GM23338 (cell line): Measurements from ENCODE around the gene CEP72. TPM values are rescaled to one million over a fixed set of nuclear protein-coding genes. Genes with fewer than 3 reads are reported as not detected.

Experiments used
- ATAC-seq: fragments of 200-7000 bp; cut with Tn5 transposase; 3 replicates; pipeline ENCODE4 v1.9.1; 2020
- DNase-seq: peaks from one replicate; pipeline ENCODE4 v3.0.0-alpha.2; 2015; ENCODE audit warnings: low spot score
- H2AFZ ChIP-seq: fragments of 200-600 bp; sonication (generic); 2 replicates; pipeline ENCODE4 v1.8.0; 2016; ENCODE audit warnings: antibody characterized with exemption, mild to moderate bottlenecking, moderate library complexity
- H3F3A ChIP-seq: fragments of 200-600 bp; sonication (generic); replicated peaks from 2 replicates; pipeline ENCODE4 v1.8.0; 2017; ENCODE audit warnings: antibody characterized with exemption, mixed run types, low read depth
- H3K27ac ChIP-seq: fragments of 200-600 bp; sonication (generic); 2 replicates; pipeline ENCODE4 v1.6.1; 2016; ENCODE audit warnings: low read depth
- H3K27me3 ChIP-seq: fragments of 200-600 bp; sonication (generic); 2 replicates; pipeline ENCODE4 v1.8.0; 2016; ENCODE audit warnings: mild to moderate bottlenecking, mixed run types, moderate library complexity; ENCODE audit not compliant: insufficient read depth
- H3K36me3 ChIP-seq: fragments of 200-600 bp; sonication (generic); 2 replicates; pipeline ENCODE4 v1.8.0; 2016; ENCODE audit warnings: mild to moderate bottlenecking; ENCODE audit not compliant: insufficient read depth
- H3K4me1 ChIP-seq: fragments of 200-600 bp; sonication (generic); 2 replicates; pipeline ENCODE4 v1.8.0; 2016; ENCODE audit warnings: mild to moderate bottlenecking, moderate library complexity; ENCODE audit not compliant: insufficient read depth
- H3K4me2 ChIP-seq: fragments of 200-600 bp; sonication (generic); 2 replicates; pipeline ENCODE4 v1.7.1; 2017; ENCODE audit warnings: mixed run types
- H3K4me3 ChIP-seq: fragments of 200-600 bp; sonication (generic); 2 replicates; pipeline ENCODE4 v1.6.1; 2016; ENCODE audit warnings: mixed run types
- H3K79me2 ChIP-seq: fragments of 200-600 bp; sonication (generic); replicated peaks from 2 replicates; pipeline ENCODE4 v1.8.0; 2017; ENCODE audit warnings: mild to moderate bottlenecking; ENCODE audit not compliant: insufficient read depth
- H3K9me2 ChIP-seq: fragments of 200-600 bp; sonication (generic); 2 replicates; pipeline ENCODE4 v1.8.0; 2017; ENCODE audit not compliant: insufficient read depth
- H4K20me1 ChIP-seq: fragments of 200-600 bp; sonication (generic); replicated peaks from 2 replicates; pipeline ENCODE4 v1.8.0; 2017; ENCODE audit warnings: mild to moderate bottlenecking; ENCODE audit not compliant: insufficient read depth
- H3K27ac Mint-ChIP-seq: 2 replicates; pipeline ENCODE4 v1.8.0; 2020; ENCODE audit warnings: inconsistent platforms, mild to moderate bottlenecking, moderate library complexity, mixed read lengths
- H3K27me3 Mint-ChIP-seq: 3 replicates; pipeline ENCODE4 v1.8.0; 2022; ENCODE audit warnings: low read depth, mild to moderate bottlenecking, moderate library complexity, mixed read lengths, inconsistent platforms; ENCODE audit not compliant: insufficient read depth, poor library complexity
- H3K36me3 Mint-ChIP-seq: 3 replicates; pipeline ENCODE4 v1.8.0; 2021; ENCODE audit warnings: low read depth, mild to moderate bottlenecking, inconsistent platforms, moderate library complexity, mixed read lengths
- H3K4me1 Mint-ChIP-seq: 3 replicates; pipeline ENCODE4 v1.8.0; 2020; ENCODE audit warnings: mild to moderate bottlenecking, inconsistent platforms, mixed read lengths
- H3K4me3 Mint-ChIP-seq: 3 replicates; pipeline ENCODE4 v1.8.0; 2021; ENCODE audit warnings: moderate library complexity, mild to moderate bottlenecking, inconsistent platforms, mixed read lengths
- H3K9me3 Mint-ChIP-seq: 3 replicates; pipeline ENCODE4 v1.8.0; 2020; ENCODE audit warnings: moderate library complexity, mild to moderate bottlenecking, inconsistent platforms, mixed read lengths
- CREB1 ChIP-seq: fragments of 250-450 bp; sonication (Bioruptor Pico); IDR thresholded peaks from 2 replicates; pipeline ENCODE4 v1.5.0; 2020; ENCODE audit warnings: low read depth, mild to moderate bottlenecking, moderate library complexity
- EZH2 ChIP-seq: fragments of 200-600 bp; sonication (generic); IDR thresholded peaks from one replicate; pipeline ENCODE4 v1.8.0; 2017; ENCODE audit warnings: antibody characterized with exemption, mild to moderate bottlenecking, low read depth; ENCODE audit not compliant: unreplicated experiment
- EZH2phosphoT487 ChIP-seq: fragments of 200-600 bp; sonication (generic); IDR thresholded peaks from one replicate; pipeline ENCODE4 v1.8.1; 2018; ENCODE audit warnings: antibody characterized with exemption; ENCODE audit not compliant: unreplicated experiment
- JUNB ChIP-seq: IDR thresholded peaks from one replicate; pipeline ENCODE4 v1.6.1; 2016; ENCODE audit warnings: antibody characterized with exemption; ENCODE audit not compliant: unreplicated experiment
- NANOG ChIP-seq: IDR thresholded peaks from 2 replicates; pipeline ENCODE4 v1.6.1; 2016; ENCODE audit warnings: antibody characterized with exemption, borderline replicate concordance
- POLR2AphosphoS5 ChIP-seq: IDR thresholded peaks from 2 replicates; pipeline ENCODE4 v1.6.1; 2016; ENCODE audit warnings: antibody characterized with exemption, low read depth
- STAT1 ChIP-seq: IDR thresholded peaks from one replicate; pipeline ENCODE4 v1.6.1; 2016; ENCODE audit warnings: antibody characterized with exemption; ENCODE audit not compliant: unreplicated experiment
- ZNF114 ChIP-seq: fragments of 250-450 bp; sonication (Bioruptor Pico); IDR thresholded peaks from 2 replicates; pipeline ENCODE4 v1.5.0; 2020; ENCODE audit warnings: mild to moderate bottlenecking, moderate library complexity
- ZNF331 ChIP-seq: fragments of 250-450 bp; sonication (Bioruptor Pico); IDR thresholded peaks from 2 replicates; pipeline ENCODE4 v1.5.0; 2020; ENCODE audit warnings: low read depth, mild to moderate bottlenecking, moderate library complexity
- polyA plus RNA-seq: library from polyadenylated mRNA; unstranded; fragments of >200 nt; fragmentation: Nextera tagmentation; extraction: Ambion mirVana; gene quantifications from 2 replicates; pipeline ENCODE4 v1.2.1, GENCODE V29; 2016
- total RNA-seq: library from RNA; depleted of rRNA; stranded (reverse); fragments of >200 nt; shearing (Covaris generic); gene quantifications from 2 replicates; pipeline ENCODE4 v1.2.3, GENCODE V29; 2014
- TF ChIP-seq, protein P1 (sequence below): IDR thresholded peaks from 2 replicates; pipeline ENCODE4 v1.6.1; 2016; ENCODE audit warnings: antibody characterized with exemption
- TF ChIP-seq, protein P2 (sequence below): IDR thresholded peaks from one replicate; pipeline ENCODE4 v1.6.1; 2018; ENCODE audit warnings: antibody characterized with exemption; ENCODE audit not compliant: unreplicated experiment
- TF ChIP-seq, protein P3 (sequence below): fragments of 250-450 bp; sonication (Bioruptor Pico); IDR thresholded peaks from 2 replicates; pipeline ENCODE4 v1.5.0; 2020; ENCODE audit warnings: mild to moderate bottlenecking, moderate library complexity

The CEP72 gene
- total and polyA plus RNA-seq, 2 experiments from 2014 or later: 15.5 to 27.1 TPM

DNA sequence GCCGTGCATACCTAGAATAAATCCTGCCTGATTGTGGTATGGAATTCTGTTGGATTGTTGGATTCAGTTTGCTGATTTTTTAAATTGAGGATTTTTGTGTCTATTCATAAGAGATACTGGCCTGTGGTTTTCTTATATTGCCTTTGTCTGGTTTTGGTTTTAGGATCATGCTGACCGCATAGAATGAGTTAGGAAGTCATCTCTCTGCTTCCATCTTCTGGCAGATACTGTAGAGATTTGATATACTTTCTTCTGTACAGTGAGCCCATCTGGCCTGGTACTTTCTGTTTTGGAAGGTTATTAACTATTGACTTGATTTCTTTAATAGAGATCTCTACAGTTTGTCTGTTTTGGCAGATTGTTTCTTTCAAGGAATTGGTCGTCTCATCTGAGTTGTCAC lies 14.7 kb downstream of the CEP72 start (continued):
- TF ChIP-seq, protein P1, sequence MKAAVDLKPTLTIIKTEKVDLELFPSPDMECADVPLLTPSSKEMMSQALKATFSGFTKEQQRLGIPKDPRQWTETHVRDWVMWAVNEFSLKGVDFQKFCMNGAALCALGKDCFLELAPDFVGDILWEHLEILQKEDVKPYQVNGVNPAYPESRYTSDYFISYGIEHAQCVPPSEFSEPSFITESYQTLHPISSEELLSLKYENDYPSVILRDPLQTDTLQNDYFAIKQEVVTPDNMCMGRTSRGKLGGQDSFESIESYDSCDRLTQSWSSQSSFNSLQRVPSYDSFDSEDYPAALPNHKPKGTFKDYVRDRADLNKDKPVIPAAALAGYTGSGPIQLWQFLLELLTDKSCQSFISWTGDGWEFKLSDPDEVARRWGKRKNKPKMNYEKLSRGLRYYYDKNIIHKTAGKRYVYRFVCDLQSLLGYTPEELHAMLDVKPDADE: no peak
- TF ChIP-seq CREB1 (CRISPR knock-in tag): no peak

DNA sequence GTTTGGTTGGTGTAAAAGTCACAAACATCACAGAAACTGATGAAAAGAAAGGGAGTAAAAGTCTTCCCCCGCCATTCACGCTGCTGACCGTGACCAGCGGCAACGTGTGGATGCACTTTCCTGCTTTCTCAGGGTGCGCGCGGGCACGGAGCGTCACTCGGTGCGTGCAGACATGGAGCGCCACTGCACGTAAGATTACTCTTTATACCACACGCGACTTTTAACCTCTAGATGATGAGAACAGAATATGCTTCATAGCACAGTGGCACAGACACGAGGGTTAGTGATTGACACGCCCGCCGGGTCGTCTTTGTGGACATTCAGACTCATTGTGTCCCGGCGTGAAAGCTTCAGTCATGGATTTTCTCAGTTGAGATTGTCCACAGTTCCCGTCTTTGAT lies 15.7 kb downstream of the CEP72 start:
- no peak overlapping the region for H3K4me2 ChIP-seq
- Mint-ChIP-seq H3K4me3 (no peak overlapping the region), H3K9me3 (no peaks in the 10 kb centered on the region), H3K27me3 (peaks cover 1% of the 10 kb centered on the region), H3K4me1 (no peaks in the 10 kb centered on the region), H3K27ac (no peak overlapping the region), H3K36me3 (peaks cover 47% of the 10 kb centered on the region)
- no peak overlapping the region for H3K4me3 ChIP-seq
- H3K27me3 ChIP-seq: no peaks in the 10 kb centered on the region
- H3K36me3 ChIP-seq: peaks cover 10% of the 10 kb centered on the region; the same call in 1 of the 2 replicates
- no peak overlapping the region for H3K27ac ChIP-seq
- H3K9me2 ChIP-seq: no peaks in the 10 kb centered on the region
- H3F3A ChIP-seq: no peaks in the 10 kb centered on the region
- no peaks in the 10 kb centered on the region for H3K4me1 ChIP-seq
- peaks cover 8% of the 10 kb centered on the region for H4K20me1 ChIP-seq
- ATAC-seq: no peak
- peaks cover 16% of the 10 kb centered on the region for H3K79me2 ChIP-seq
- H2AFZ ChIP-seq: no peak overlapping the region
- no peak for DNase-seq
- TF ChIP-seq EZH2 (no peak), NANOG (no peak), STAT1 (no peak), POLR2AphosphoS5 (no peak), EZH2phosphoT487 (no peak), ZNF331 (CRISPR knock-in tag) (no peak), ZNF114 (no peak), JUNB (no peak)
- TF ChIP-seq, protein P2, sequence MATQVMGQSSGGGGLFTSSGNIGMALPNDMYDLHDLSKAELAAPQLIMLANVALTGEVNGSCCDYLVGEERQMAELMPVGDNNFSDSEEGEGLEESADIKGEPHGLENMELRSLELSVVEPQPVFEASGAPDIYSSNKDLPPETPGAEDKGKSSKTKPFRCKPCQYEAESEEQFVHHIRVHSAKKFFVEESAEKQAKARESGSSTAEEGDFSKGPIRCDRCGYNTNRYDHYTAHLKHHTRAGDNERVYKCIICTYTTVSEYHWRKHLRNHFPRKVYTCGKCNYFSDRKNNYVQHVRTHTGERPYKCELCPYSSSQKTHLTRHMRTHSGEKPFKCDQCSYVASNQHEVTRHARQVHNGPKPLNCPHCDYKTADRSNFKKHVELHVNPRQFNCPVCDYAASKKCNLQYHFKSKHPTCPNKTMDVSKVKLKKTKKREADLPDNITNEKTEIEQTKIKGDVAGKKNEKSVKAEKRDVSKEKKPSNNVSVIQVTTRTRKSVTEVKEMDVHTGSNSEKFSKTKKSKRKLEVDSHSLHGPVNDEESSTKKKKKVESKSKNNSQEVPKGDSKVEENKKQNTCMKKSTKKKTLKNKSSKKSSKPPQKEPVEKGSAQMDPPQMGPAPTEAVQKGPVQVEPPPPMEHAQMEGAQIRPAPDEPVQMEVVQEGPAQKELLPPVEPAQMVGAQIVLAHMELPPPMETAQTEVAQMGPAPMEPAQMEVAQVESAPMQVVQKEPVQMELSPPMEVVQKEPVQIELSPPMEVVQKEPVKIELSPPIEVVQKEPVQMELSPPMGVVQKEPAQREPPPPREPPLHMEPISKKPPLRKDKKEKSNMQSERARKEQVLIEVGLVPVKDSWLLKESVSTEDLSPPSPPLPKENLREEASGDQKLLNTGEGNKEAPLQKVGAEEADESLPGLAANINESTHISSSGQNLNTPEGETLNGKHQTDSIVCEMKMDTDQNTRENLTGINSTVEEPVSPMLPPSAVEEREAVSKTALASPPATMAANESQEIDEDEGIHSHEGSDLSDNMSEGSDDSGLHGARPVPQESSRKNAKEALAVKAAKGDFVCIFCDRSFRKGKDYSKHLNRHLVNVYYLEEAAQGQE: no peak
- TF ChIP-seq, protein P1: no peak
- TF ChIP-seq, protein P3, sequence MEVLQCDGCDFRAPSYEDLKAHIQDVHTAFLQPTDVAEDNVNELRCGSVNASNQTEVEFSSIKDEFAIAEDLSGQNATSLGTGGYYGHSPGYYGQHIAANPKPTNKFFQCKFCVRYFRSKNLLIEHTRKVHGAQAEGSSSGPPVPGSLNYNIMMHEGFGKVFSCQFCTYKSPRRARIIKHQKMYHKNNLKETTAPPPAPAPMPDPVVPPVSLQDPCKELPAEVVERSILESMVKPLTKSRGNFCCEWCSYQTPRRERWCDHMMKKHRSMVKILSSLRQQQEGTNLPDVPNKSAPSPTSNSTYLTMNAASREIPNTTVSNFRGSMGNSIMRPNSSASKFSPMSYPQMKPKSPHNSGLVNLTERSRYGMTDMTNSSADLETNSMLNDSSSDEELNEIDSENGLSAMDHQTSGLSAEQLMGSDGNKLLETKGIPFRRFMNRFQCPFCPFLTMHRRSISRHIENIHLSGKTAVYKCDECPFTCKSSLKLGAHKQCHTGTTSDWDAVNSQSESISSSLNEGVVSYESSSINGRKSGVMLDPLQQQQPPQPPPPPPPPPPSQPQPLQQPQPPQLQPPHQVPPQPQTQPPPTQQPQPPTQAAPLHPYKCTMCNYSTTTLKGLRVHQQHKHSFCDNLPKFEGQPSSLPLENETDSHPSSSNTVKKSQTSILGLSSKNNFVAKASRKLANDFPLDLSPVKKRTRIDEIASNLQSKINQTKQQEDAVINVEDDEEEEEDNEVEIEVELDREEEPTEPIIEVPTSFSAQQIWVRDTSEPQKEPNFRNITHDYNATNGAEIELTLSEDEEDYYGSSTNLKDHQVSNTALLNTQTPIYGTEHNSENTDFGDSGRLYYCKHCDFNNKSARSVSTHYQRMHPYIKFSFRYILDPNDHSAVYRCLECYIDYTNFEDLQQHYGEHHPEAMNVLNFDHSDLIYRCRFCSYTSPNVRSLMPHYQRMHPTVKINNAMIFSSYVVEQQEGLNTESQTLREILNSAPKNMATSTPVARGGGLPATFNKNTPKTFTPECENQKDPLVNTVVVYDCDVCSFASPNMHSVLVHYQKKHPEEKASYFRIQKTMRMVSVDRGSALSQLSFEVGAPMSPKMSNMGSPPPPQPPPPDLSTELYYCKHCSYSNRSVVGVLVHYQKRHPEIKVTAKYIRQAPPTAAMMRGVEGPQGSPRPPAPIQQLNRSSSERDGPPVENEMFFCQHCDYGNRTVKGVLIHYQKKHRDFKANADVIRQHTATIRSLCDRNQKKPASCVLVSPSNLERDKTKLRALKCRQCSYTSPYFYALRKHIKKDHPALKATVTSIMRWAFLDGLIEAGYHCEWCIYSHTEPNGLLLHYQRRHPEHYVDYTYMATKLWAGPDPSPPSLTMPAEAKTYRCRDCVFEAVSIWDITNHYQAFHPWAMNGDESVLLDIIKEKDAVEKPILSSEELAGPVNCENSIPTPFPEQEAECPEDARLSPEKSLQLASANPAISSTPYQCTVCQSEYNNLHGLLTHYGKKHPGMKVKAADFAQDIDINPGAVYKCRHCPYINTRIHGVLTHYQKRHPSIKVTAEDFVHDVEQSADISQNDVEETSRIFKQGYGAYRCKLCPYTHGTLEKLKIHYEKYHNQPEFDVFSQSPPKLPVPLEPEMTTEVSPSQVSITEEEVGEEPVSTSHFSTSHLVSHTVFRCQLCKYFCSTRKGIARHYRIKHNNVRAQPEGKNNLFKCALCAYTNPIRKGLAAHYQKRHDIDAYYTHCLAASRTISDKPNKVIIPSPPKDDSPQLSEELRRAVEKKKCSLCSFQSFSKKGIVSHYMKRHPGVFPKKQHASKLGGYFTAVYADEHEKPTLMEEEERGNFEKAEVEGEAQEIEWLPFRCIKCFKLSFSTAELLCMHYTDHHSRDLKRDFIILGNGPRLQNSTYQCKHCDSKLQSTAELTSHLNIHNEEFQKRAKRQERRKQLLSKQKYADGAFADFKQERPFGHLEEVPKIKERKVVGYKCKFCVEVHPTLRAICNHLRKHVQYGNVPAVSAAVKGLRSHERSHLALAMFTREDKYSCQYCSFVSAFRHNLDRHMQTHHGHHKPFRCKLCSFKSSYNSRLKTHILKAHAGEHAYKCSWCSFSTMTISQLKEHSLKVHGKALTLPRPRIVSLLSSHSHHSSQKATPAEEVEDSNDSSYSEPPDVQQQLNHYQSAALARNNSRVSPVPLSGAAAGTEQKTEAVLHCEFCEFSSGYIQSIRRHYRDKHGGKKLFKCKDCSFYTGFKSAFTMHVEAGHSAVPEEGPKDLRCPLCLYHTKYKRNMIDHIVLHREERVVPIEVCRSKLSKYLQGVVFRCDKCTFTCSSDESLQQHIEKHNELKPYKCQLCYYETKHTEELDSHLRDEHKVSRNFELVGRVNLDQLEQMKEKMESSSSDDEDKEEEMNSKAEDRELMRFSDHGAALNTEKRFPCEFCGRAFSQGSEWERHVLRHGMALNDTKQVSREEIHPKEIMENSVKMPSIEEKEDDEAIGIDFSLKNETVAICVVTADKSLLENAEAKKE (CRISPR knock-in tag): no peak
